HepG2 (cell line): ENCODE results near the gene LRTM2. TPM values are rescaled to one million over a fixed set of nuclear protein-coding genes. Genes with fewer than 3 reads are reported as not detected.

Experiments
- FLYWCH1 ChIP-seq: sonication (generic); formaldehyde crosslinking; IDR thresholded peaks from 2 replicates; pipeline ENCODE4 v1.8.1; 2023; ENCODE audit warnings: mild to moderate bottlenecking, missing genetic modification reagents
- MTF1 ChIP-seq: sonication (generic); formaldehyde crosslinking; IDR thresholded peaks from 2 replicates; pipeline ENCODE4 v1.5.0; 2020; ENCODE audit warnings: missing genetic modification reagents
- PHF21A ChIP-seq: sonication (generic); formaldehyde crosslinking; IDR thresholded peaks from 2 replicates; pipeline ENCODE4 v1.5.0; 2020; ENCODE audit warnings: mild to moderate bottlenecking, missing genetic modification reagents
- ZNF121 ChIP-seq: sonication (generic); formaldehyde crosslinking; IDR thresholded peaks from 2 replicates; pipeline ENCODE4 v1.5.0; 2020; ENCODE audit warnings: mild to moderate bottlenecking, missing genetic modification reagents
- ZNF256 ChIP-seq: sonication (generic); formaldehyde crosslinking; conservative IDR thresholded peaks from 2 replicates; pipeline ENCODE4 v1.4.0; 2020; ENCODE audit warnings: missing genetic modification reagents
- ZNF264 ChIP-seq: sonication (generic); formaldehyde crosslinking; IDR thresholded peaks from 2 replicates; pipeline ENCODE4 v1.4.0; 2020; ENCODE audit warnings: missing genetic modification reagents
- ZNF569 ChIP-seq: sonication (generic); formaldehyde crosslinking; IDR thresholded peaks from 2 replicates; pipeline ENCODE4 v1.5.0; 2020; ENCODE audit warnings: mild to moderate bottlenecking, missing genetic modification reagents, moderate library complexity, borderline replicate concordance
- ZNF678 ChIP-seq: sonication (generic); formaldehyde crosslinking; IDR thresholded peaks from 2 replicates; pipeline ENCODE4 v1.4.0; 2020; ENCODE audit warnings: mild to moderate bottlenecking, missing genetic modification reagents
- ZNF841 ChIP-seq: sonication (generic); formaldehyde crosslinking; IDR thresholded peaks from 2 replicates; pipeline ENCODE4 v1.8.1; 2023; ENCODE audit warnings: missing genetic modification reagents, borderline replicate concordance
- polyA plus RNA-seq, 8 experiments: library from polyadenylated mRNA; depleted of rRNA in 3 of 8; stranded (reverse) in 7 of 8; unstranded in 1 of 8; fragments of >200 nt; fragmentation: Illumina TruSeq in 4 of 8; extraction: Trizol in 4 of 8; gene quantifications; 2 replicates each; pipeline versions ENCODE4 v1.2.1 to v1.2.3, GENCODE V29; 2011 to 2016; ENCODE audit warnings: low read depth in 4 of 8, missing spikeins in 1 of 8, mixed read lengths in 1 of 8; ENCODE audit not compliant: insufficient read depth in 1 of 8
- total RNA-seq, 5 experiments: library from RNA; depleted of rRNA; stranded (reverse); fragments of >200 nt; fragmentation: Illumina TruSeq; extraction: Trizol; gene quantifications; 2 replicates each; pipeline ENCODE4 v1.2.3, GENCODE V29; 2016; ENCODE audit warnings: low read depth in 1 of 5
- TF ChIP-seq, protein P1 (sequence below): sonication (generic); formaldehyde crosslinking; IDR thresholded peaks from 2 replicates; pipeline ENCODE4 v1.8.0; 2022; ENCODE audit warnings: mild to moderate bottlenecking, missing genetic modification reagents, moderate library complexity
- TF ChIP-seq, protein P2 (sequence below): sonication (generic); formaldehyde crosslinking; IDR thresholded peaks from 2 replicates; pipeline ENCODE4 v1.5.0; 2020; ENCODE audit warnings: mild to moderate bottlenecking, missing genetic modification reagents
- TF ChIP-seq, protein P3 (sequence below): sonication (generic); formaldehyde crosslinking; IDR thresholded peaks from 2 replicates; pipeline ENCODE4 v1.5.0; 2020; ENCODE audit warnings: mild to moderate bottlenecking, missing genetic modification reagents, moderate library complexity
- TF ChIP-seq, protein P4 (sequence below): sonication (generic); formaldehyde crosslinking; IDR thresholded peaks from 2 replicates; pipeline ENCODE4 v1.4.0; 2020; ENCODE audit warnings: missing genetic modification reagents
- TF ChIP-seq, protein P5 (sequence below), 2 experiments: sonication (generic) in 1 of 2; formaldehyde crosslinking in 1 of 2; IDR thresholded peaks; 2 replicates each; pipeline versions ENCODE4 v1.5.1 to v1.6.1; 2011 to 2020; ENCODE audit warnings: borderline replicate concordance in 1 of 2, low read depth in 1 of 2, low read length in 1 of 2, mild to moderate bottlenecking in 1 of 2, missing genetic modification reagents in 1 of 2, moderate library complexity in 1 of 2
- TF ChIP-seq, protein P6 (sequence below): sonication (generic); formaldehyde crosslinking; IDR thresholded peaks from 2 replicates; pipeline ENCODE4 v1.4.0; 2020; ENCODE audit warnings: mild to moderate bottlenecking, missing genetic modification reagents

Gene LRTM2
- total and polyA plus RNA-seq, 2 of the 13 experiments (the other 11 are each of a cell fraction or from before 2014, with no cell fraction given) = 0.09 TPM; not detected in 1

DNA sequence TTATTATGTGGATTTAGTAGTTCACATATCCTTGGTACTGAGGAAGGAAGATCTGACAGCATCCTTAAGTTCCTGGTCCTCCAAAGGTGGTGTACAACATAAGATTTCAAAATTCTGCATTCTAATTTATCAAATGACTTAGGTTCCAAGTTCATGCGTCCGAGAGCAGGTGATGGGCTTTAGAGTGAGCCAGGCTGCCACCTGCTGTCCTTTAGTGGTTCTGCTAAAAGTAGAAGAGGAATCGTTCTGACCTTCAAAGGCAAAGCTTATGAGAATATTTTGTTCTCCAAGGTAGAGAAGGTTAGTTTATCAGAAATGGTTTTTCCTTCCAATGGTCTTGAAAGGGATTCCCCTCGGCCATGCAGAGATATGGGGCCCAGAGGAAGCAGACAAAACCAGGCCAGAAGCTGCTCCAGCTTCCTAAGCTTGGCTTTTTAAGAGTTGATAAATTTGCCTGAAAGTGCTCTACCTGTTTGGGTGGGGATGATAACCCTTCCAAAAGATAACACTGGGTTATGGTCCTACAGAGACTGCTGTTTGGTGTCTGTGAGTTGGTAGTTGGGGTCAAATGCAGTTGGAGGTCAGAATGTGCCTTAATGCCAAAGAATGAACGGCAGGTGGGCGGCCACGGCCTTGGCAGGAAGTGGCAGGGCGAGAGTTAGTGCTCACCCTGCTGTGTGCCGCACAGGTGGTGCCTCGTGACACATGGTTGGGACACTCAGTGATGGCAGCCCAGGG is 29.1 kb upstream of the LRTM2 start (continued):
- TF ChIP-seq ZNF678 (CRISPR knock-in tag) (no peak), ZNF121 (CRISPR knock-in tag) (no peak), PHF21A (0 out of 2 replicates have a peak, but pooled peaks have one; percentile 24), FLYWCH1 (no peak), ZNF256 (no peak), ZNF841 (CRISPR knock-in tag) (no peak), MTF1 (CRISPR knock-in tag) (no peak), ZNF264 (CRISPR knock-in tag) (no peak), ZNF569 (CRISPR knock-in tag) (no peak)
- TF ChIP-seq, protein P1, sequence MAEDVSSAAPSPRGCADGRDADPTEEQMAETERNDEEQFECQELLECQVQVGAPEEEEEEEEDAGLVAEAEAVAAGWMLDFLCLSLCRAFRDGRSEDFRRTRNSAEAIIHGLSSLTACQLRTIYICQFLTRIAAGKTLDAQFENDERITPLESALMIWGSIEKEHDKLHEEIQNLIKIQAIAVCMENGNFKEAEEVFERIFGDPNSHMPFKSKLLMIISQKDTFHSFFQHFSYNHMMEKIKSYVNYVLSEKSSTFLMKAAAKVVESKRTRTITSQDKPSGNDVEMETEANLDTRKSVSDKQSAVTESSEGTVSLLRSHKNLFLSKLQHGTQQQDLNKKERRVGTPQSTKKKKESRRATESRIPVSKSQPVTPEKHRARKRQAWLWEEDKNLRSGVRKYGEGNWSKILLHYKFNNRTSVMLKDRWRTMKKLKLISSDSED (CRISPR knock-in tag) = no peak
- TF ChIP-seq, protein P2, sequence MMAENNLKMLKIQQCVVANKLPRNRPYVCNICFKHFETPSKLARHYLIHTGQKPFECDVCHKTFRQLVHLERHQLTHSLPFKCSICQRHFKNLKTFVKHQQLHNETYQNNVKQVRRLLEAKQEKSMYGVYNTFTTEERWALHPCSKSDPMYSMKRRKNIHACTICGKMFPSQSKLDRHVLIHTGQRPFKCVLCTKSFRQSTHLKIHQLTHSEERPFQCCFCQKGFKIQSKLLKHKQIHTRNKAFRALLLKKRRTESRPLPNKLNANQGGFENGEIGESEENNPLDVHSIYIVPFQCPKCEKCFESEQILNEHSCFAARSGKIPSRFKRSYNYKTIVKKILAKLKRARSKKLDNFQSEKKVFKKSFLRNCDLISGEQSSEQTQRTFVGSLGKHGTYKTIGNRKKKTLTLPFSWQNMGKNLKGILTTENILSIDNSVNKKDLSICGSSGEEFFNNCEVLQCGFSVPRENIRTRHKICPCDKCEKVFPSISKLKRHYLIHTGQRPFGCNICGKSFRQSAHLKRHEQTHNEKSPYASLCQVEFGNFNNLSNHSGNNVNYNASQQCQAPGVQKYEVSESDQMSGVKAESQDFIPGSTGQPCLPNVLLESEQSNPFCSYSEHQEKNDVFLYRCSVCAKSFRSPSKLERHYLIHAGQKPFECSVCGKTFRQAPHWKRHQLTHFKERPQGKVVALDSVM (CRISPR knock-in tag) = no peak
- TF ChIP-seq, protein P3, sequence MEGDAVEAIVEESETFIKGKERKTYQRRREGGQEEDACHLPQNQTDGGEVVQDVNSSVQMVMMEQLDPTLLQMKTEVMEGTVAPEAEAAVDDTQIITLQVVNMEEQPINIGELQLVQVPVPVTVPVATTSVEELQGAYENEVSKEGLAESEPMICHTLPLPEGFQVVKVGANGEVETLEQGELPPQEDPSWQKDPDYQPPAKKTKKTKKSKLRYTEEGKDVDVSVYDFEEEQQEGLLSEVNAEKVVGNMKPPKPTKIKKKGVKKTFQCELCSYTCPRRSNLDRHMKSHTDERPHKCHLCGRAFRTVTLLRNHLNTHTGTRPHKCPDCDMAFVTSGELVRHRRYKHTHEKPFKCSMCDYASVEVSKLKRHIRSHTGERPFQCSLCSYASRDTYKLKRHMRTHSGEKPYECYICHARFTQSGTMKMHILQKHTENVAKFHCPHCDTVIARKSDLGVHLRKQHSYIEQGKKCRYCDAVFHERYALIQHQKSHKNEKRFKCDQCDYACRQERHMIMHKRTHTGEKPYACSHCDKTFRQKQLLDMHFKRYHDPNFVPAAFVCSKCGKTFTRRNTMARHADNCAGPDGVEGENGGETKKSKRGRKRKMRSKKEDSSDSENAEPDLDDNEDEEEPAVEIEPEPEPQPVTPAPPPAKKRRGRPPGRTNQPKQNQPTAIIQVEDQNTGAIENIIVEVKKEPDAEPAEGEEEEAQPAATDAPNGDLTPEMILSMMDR (CRISPR knock-in tag) = peak; percentile 85
- TF ChIP-seq, protein P4, sequence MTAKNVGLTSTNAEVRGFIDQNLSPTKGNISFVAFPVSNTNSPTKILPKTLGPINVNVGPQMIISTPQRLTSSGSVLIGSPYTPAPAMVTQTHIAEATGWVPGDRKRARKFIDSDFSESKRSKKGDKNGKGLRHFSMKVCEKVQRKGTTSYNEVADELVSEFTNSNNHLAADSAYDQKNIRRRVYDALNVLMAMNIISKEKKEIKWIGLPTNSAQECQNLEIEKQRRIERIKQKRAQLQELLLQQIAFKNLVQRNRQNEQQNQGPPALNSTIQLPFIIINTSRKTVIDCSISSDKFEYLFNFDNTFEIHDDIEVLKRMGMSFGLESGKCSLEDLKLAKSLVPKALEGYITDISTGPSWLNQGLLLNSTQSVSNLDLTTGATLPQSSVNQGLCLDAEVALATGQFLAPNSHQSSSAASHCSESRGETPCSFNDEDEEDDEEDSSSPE (CRISPR knock-in tag) = no peak
- TF ChIP-seq, protein P5, sequence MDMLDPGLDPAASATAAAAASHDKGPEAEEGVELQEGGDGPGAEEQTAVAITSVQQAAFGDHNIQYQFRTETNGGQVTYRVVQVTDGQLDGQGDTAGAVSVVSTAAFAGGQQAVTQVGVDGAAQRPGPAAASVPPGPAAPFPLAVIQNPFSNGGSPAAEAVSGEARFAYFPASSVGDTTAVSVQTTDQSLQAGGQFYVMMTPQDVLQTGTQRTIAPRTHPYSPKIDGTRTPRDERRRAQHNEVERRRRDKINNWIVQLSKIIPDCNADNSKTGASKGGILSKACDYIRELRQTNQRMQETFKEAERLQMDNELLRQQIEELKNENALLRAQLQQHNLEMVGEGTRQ (IDR thresholded peaks at IDR 0.05; ENCODE audit: low read depth, low read length) = no peak
- TF ChIP-seq, protein P5 (CRISPR knock-in tag; IDR thresholded peaks at IDR 0.05; ENCODE audit: borderline replicate concordance) = no peak
- TF ChIP-seq, protein P6, sequence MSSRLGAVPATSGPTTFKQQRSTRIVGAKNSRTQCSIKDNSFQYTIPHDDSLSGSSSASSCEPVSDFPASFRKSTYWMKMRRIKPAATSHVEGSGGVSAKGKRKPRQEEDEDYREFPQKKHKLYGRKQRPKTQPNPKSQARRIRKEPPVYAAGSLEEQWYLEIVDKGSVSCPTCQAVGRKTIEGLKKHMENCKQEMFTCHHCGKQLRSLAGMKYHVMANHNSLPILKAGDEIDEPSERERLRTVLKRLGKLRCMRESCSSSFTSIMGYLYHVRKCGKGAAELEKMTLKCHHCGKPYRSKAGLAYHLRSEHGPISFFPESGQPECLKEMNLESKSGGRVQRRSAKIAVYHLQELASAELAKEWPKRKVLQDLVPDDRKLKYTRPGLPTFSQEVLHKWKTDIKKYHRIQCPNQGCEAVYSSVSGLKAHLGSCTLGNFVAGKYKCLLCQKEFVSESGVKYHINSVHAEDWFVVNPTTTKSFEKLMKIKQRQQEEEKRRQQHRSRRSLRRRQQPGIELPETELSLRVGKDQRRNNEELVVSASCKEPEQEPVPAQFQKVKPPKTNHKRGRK (CRISPR knock-in tag) = no peak
